GM21526 (cell line): ENCODE data around the gene LILRA5.
"Not testable (repeated sequence)": the region's sequence is repeated elsewhere in the genome, so short reads cannot be mapped to it uniquely, and the experiment has no call there.

ENCODE experiments used
- ATAC-seq: cut with Tn5 transposase; IDR thresholded peaks from one replicate; pipeline ENCODE4 v1.9.1; 2021; ENCODE audit warnings: moderate library complexity; ENCODE audit not compliant: unreplicated experiment, low FRiP score

LILRA5 gene

DNA sequence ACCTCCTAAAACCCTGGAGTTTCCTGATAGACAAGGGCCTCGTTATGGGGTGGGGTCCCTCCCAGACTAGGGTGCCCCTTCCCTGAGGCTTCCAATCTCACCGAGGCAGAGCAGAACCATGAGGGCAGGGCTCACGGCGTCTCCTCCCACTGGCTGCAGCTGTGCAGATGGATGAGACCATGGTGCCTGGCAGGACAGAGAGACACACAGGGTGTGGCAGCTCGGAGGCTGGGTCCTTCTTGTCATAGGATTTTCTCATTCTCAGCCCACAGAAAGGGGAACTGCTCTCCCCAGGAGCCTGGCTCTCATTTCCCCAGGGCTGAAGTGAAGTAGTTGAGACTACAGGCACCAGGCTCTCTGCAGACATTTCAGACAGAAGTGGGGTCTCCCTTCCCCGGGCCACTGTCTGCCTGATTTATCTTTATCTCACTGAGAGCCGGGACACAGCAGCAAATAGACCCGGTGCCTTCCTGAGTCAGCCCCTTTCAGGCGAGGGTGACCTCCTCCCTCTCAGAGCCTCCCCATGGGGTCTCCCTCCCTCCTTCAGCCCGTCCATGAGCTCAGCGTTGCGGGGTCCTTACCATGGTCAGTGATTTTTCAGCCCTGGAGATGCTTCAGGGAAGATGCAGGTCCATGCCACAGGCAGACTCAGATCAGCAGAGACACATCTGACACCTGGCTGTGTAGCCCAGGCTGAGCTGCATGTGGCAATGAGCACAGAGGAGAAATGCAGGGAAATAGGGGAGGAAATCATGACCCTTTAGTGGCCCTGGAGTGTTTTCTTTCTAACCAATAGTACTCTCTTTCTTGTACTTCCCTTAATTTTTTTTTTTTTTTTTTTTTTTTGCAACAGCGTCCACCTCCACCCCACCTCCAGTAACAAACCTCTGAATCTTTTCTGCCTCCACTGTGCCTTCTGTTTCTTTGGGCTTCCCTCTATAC, at the start of gene LILRA5:
Gene LILRA5, minus strand, starts transcription at position 731 of the 942 bp plus-strand sequence. Its CDS starts 147 bp downstream, at position 584.
- ATAC-seq = no peak

- not testable (repeated sequence) for ATAC-seq
Measured at GRCh38 chr19:54361680-54362422, 48.9 kb upstream of the LILRA5 start.

DNA sequence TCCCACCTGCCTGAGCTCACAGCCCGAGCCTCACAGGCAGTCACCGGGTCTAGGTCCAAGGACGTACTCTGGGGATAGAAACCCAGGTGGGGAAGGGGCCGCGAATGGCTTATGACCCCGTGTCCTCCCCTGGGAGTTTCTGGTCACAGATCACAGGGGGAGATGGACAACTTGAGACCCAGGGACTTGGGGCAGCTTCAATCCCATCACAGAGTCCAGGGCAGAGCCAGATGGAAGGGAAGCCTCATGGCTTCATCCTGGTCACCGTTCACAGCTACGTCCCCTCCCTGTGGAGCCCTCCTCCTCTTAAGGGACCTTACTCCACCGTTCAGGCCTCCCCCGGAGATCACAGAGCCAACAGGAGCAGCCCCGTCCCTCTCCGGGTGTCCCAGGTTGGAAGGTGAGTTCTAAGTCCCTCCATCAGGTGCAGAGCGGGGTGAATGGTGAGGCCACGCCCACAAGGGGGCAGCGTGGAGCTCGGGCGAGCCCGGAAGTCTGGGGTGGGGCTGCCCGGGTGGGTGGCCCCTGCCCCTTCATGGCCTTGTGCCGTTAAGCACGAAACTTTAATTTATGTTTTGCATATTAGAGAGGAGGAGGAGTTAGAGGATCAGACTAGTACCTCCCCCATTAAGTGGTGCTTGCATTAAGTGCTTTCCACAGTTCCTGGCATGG, 46.3 kb upstream of the LILRA5 start:
- not testable (repeated sequence) for ATAC-seq

GRCh38 chr19:54357381-54357780, 44.4 kb upstream of the LILRA5 start:
- ATAC-seq = no peak

DNA sequence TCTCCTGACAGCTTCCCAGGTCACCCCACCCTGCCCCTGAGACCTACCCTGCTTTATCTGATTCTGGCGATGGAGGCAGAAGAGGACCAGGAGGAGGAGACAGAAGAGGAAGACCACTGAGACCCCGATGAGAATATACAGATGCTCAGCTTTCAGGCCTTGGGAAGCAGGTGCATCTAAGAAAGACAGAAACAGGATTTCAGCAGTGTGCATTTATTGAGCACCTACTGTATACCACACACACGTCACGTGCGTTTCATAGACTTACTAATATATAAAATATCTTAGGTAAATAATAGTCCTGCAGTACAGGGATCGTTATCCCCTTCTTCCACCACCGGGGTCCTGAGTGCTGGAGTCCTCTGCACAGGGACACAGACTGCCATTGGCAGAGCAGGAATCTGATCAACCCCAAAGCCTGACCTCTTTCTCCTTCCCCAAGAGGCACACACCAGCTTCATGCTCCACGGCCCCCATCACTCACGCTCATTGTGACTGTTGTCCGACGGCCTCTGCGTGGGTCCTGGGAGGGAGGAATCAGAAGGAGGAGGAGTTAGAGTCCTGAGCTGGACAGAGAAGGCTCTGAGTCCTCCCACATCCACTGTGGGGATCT, 43.6 kb upstream of the LILRA5 start:
- ATAC-seq = no peak

DNA sequence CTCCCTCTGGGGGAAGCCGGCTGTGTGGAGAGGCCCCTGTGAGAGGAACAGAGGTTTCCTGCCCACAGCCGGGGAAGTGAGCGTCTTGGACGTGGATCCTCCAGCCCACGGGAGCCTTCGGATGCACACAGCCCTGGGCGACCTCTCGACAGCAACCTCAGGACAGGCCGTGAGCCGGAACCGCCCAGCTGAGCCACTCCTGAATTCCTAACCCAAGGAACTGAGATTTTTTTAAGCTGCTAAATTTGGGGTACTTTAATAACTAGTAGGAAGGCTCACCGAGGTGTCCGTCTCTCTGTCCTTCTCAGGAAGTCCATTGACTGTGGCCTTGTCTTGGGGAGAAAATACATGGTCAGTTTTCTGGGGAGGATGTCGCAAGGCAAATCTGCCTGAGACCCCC, 42.7 kb upstream of the LILRA5 start:
- no peak for ATAC-seq

- no peak for ATAC-seq
Measured at GRCh38 chr19:54354761-54355160, 41.8 kb upstream of the LILRA5 start.

GRCh38 chr19:54352546-54352945, 39.6 kb upstream of the LILRA5 start:
- no peak for ATAC-seq

DNA sequence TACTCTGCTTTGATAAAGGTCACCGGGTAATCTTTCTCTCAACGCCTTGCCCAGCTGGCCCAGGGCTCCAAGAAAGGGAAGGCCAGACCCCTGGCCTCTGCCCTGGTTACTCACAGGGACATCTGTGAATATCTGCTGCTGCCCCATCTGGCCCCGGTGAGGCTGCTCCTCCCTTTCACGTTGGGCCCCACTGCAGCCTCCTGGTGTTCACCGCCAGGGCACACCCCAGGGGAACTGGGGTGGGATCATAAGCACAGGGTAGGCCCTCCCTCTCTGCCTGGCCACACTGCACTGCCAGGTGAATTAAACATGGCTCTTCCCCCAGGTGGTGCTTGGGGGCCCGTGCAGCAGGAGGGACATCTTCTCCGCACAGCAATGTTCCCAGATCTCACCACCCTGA, 39.1 kb upstream of the LILRA5 start:
- no peak for ATAC-seq

DNA sequence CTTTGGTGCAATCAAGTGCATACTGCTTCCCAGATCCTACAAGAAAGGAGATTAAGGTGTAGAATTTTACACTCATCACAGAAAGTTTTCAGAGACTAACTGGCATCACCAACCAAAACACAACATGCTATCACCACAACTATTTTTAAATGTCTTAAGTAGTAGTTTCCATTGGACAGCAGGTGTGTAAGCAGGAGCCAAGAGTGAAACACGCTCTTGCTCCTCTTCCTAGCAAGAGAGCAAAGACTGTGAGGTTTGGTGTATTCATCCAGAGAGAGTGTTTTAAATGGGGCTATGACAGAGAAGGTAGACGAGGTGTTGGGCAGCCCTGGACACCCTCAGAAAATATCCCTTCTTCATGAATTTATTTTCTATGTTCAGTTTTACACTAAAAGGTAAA, 38.5 kb upstream of the LILRA5 start:
- no peak for ATAC-seq

GRCh38 chr19:54345938-54346386, 33.0 kb upstream of the LILRA5 start:
- no peak for ATAC-seq

DNA sequence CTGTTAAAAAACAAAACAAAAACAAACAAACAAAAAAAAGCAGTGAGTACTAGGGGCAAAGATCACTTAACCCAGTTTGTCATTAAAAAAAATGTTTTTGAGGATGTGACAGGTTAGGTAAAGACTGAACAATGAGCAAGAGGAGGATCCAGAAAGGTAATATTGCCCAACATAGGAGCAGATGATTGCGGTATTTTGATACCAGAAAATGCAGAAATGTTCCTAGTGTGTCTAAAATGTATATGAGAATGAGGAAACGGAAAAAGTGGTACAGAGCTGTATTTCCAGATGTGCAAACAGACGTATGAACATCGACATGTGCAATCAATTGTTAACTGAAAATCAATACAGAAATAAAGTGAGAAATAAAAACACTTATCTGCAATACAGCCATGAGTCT, 30.9 kb upstream of the LILRA5 start:
- no peak for ATAC-seq

DNA sequence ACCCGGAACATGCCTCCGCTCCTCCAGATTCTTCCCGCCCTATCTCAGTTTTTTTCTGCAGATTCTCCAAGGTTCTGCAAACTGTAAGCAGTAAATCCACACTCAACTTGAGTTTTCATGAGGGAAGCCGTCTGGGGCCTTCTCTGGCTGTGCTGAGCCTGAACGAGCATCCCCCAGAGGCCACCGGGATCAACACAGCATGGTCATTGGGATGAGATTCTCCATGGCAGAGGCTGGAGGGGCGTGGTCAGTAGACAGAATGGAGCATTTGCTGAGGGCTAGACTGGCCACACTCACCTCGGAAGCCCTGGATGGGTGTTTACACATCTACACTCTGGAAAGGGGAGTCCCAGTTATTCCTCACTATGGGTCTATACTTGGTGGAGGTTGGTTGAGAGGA, 28.3 kb upstream of the LILRA5 start:
- ATAC-seq = no peak

GRCh38 chr19:54339646-54340358, 26.8 kb upstream of the LILRA5 start:
- no peak for ATAC-seq

DNA sequence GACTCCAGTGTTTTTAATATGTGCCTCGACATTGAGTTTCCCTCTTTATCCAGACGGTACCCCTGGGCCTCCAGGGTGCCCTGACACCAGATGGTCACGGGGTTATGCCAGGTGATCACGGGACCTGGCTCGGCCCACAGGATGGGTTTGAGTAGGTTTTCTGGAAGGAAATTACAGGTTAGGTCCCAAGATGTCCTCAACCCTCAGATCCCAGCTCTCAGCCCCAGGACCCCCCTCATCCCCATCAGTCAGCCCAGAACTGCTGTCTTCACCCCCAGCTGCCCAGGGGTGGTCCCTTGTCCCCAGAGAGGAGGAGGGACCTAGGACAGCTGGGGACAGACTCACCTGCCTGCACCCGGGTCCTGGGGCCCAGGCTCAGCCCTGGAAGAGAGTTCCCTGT, 25.6 kb upstream of the LILRA5 start:
- ATAC-seq = no peak

GRCh38 chr19:54337858-54338230, 24.9 kb upstream of the LILRA5 start:
- ATAC-seq = no peak

DNA sequence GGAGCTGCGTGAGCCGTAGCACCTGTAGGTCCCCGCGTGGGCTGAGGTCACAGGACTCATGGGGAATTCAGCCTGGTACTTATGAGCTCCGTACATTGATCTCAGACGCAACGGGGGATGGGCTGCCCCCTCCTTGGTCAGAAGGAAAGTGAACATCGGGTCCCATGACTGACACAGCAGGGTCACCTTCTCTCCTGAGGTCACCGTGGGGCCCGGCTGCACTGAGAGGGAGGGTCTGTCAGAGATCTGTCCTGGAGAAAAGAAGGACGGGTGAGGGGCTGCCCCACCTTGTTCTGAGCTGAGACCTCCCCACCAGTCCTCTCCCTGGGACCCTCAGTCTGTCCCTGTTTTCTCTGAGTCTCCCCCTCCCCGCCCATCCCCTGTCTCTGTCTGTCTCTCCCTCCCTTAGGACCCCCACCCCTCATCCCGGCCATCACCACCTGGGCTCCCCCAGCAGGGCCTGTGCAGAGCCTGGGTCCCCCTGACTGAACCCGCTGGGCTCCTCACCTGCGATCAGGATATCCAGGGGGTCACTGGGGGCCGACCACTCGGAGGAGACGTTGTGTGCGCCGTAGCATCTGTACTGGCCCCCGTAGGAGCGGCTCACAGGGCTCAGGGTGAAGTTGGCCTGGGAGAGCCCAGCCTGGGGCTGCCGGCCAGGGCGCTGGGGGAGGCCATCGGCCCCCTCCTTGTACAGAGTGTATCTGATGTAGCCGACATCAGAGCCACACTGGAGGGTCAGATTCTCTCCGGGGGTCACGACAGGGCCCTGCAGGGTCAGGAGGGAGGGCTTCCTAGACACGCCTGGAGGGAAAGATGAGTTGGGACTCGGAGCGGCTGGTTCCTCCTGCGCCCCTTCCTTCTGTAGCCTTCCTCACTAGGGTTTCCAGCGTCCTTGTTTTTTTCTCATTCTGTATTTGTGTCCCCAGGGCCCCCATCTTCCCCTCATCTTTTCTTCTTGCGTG, 24.2 kb upstream of the LILRA5 start:
- ATAC-seq = no peak

DNA sequence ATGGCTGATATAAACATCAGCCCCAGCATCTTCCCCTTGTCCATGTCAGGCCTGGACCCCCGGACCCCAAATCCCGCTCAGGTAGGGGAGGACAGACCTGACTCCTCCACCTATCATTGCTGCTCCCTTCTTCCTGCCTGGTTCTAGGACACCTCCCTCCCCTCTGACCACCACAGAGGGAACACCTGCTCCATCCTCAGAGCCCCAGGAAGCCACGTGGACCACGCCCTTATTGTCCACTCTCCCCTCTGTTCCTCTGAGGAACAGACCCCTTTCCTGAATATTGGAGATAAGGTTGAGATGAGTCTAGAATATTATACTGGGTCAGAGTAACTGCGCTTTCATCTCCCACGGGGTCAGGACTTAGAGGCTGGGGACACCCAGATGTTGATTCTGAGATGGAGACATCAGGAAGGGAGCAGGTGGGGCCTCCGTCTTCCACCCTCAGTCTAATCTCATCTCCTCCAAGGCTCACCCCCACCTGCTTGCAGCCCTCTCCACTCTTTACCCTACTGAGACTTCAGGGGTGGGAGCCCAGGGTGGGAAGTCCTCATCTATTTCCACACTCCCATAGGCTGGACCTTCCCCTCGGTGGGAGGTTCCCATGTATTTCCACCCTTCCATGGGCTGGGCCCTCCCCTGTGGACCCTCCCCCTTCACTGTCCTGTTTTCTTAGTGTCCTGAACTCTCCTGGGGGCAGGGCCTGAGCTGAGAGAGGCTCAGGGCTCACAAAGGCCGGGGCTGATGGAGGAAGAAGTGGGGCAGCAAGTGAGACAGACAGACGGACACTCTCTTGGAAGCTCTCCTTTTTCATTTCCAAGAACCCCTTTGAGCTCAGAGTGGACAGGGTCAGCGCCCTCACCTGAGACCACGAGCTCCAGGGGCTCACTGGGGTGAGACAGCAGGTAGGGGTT, 23.3 kb upstream of the LILRA5 start:
- ATAC-seq = no peak
